Nephron (organoid): ENCODE results near the gene ZNF83.
A peak's percentile ranks its signal among the peaks of the same experiment; 100 is the strongest.
"Not testable (repeated sequence)": the region's sequence is repeated elsewhere in the genome, so short reads cannot be mapped to it uniquely, and the experiment has no call there.

ENCODE experiments used
- H3K27ac Mint-ChIP-seq, 3 experiments: 2 replicates each; pipeline ENCODE4 v1.8.0; 2020; ENCODE audit warnings: mixed read lengths in 3 of 3, mild to moderate bottlenecking in 2 of 3, moderate library complexity in 1 of 3
- H3K27me3 Mint-ChIP-seq: 2 replicates; pipeline ENCODE4 v1.8.0; 2021; ENCODE audit warnings: low read depth, mild to moderate bottlenecking, moderate library complexity, mixed read lengths
- H3K36me3 Mint-ChIP-seq: 2 replicates; pipeline ENCODE4 v1.8.0; 2020; ENCODE audit warnings: low read depth, mixed read lengths
- H3K4me1 Mint-ChIP-seq: 2 replicates; pipeline ENCODE4 v1.8.0; 2020; ENCODE audit warnings: mixed read lengths
- H3K4me3 Mint-ChIP-seq, 3 experiments: 2 replicates each; pipeline ENCODE4 v1.8.0; 2020; ENCODE audit warnings: mild to moderate bottlenecking in 3 of 3, mixed read lengths in 3 of 3, moderate library complexity in 2 of 3
- H3K9me3 Mint-ChIP-seq: 2 replicates; pipeline ENCODE4 v1.8.0; 2020; ENCODE audit warnings: mixed read lengths
- CTCF ChIP-seq, 3 experiments: fragments of 200-600 bp; sonication (generic); IDR thresholded peaks; one replicate each; pipeline ENCODE4 v1.5.0; 2021; ENCODE audit warnings: antibody characterized with exemption in 3 of 3; ENCODE audit not compliant: unreplicated experiment in 3 of 3

ZNF83 gene

GRCh38 chr19:52637718-52638585 lies at the start of gene ZNF83:
Gene ZNF83, minus strand, starts transcription at chr19:52638355.
- peaks cover 14% of the 10 kb centered on the region for H3K4me1 Mint-ChIP-seq
- peaks cover 10% of the 10 kb centered on the region for H3K27me3 Mint-ChIP-seq
- H3K27ac Mint-ChIP-seq, result peak within 1 kb of the TSS; percentile 94 to 99 (median 98)
- peak within 1 kb of the TSS; percentile 93 to 97 (median 96) for H3K4me3 Mint-ChIP-seq
- no peak for TF ChIP-seq CTCF (IDR thresholded peaks at IDR 0.05; ENCODE audit: unreplicated experiment in 3 of 3)
- H3K9me3 Mint-ChIP-seq, result no peaks in the 10 kb centered on the region
- peaks cover 7% of the 10 kb centered on the region for H3K36me3 Mint-ChIP-seq

- H3K27ac Mint-ChIP-seq, result no peak overlapping the region
- H3K27me3 Mint-ChIP-seq, result no peaks in the 10 kb centered on the region
- no peak for TF ChIP-seq CTCF (IDR thresholded peaks at IDR 0.05; ENCODE audit: unreplicated experiment in 3 of 3)
- H3K36me3 Mint-ChIP-seq, result peaks cover 32% of the 10 kb centered on the region
- peaks cover 36% of the 10 kb centered on the region for H3K4me1 Mint-ChIP-seq
- H3K9me3 Mint-ChIP-seq, result no peaks in the 10 kb centered on the region
- no peak overlapping the region for H3K4me3 Mint-ChIP-seq
These were observed 49.5 kb upstream of the ZNF83 start for GRCh38 chr19:52687684-52688083.

DNA sequence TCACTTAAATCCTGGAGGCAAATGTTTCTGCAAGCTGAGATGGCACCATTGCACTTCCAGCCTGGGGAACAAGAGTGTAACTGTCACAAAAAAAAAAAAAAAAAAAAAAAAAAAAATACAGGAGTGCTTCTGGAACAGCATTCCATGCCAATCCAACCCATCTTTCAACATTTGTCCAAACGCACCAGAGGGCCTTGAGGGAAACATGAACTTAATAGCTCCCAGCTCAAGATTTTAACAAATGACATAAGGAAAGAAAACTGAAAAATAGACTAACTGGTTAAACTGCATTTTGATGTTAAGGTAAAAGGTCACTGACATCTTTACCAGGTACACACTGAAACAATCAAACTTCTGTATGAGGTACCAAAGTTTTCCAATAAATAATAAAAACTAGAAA lies 47.7 kb upstream of the ZNF83 start:
- H3K4me3 Mint-ChIP-seq, result no peak overlapping the region
- no peak overlapping the region for H3K27ac Mint-ChIP-seq
- no peaks in the 10 kb centered on the region for H3K9me3 Mint-ChIP-seq
- H3K27me3 Mint-ChIP-seq, result no peaks in the 10 kb centered on the region
- H3K36me3 Mint-ChIP-seq, result peaks cover 43% of the 10 kb centered on the region
- TF ChIP-seq CTCF (IDR thresholded peaks at IDR 0.05; ENCODE audit: unreplicated experiment in 3 of 3), result no peak
- peaks cover 23% of the 10 kb centered on the region for H3K4me1 Mint-ChIP-seq

- not testable (repeated sequence) for H3K4me3 Mint-ChIP-seq, H3K4me1 Mint-ChIP-seq, H3K27me3 Mint-ChIP-seq, H3K9me3 Mint-ChIP-seq
- peaks cover 61% of the 10 kb centered on the region for H3K36me3 Mint-ChIP-seq
- peak overlapping the region in 2 of 3 experiments; percentile 24 to 40 for H3K27ac Mint-ChIP-seq
These were observed 43.1 kb upstream of the ZNF83 start for GRCh38 chr19:52681216-52681615.

- H3K27me3 Mint-ChIP-seq, result no peaks in the 10 kb centered on the region
- peaks cover 11% of the 10 kb centered on the region for H3K9me3 Mint-ChIP-seq
- H3K4me1 Mint-ChIP-seq, result no peaks in the 10 kb centered on the region
- peaks cover 67% of the 10 kb centered on the region for H3K36me3 Mint-ChIP-seq
- no peak for TF ChIP-seq CTCF (IDR thresholded peaks at IDR 0.05; ENCODE audit: unreplicated experiment in 3 of 3)
- H3K4me3 Mint-ChIP-seq, result no peak overlapping the region
- no peak overlapping the region for H3K27ac Mint-ChIP-seq
These were observed 41.4 kb upstream of the ZNF83 start for GRCh38 chr19:52679598-52679997.

- H3K4me1 Mint-ChIP-seq, H3K4me3 Mint-ChIP-seq, H3K27me3 Mint-ChIP-seq: not testable (repeated sequence)
- H3K27ac Mint-ChIP-seq, result peak overlapping the region in 1 of 3 experiments; percentile 9
- peaks cover 55% of the 10 kb centered on the region for H3K36me3 Mint-ChIP-seq
- H3K9me3 Mint-ChIP-seq, result peaks cover 12% of the 10 kb centered on the region
These were observed 37.1 kb upstream of the ZNF83 start for GRCh38 chr19:52675239-52675638.

- Mint-ChIP-seq H3K27me3 (no peaks in the 10 kb centered on the region), H3K4me1 (no peaks in the 10 kb centered on the region), H3K27ac (no peak overlapping the region), H3K36me3 (peaks cover 46% of the 10 kb centered on the region), H3K9me3 (peaks cover 12% of the 10 kb centered on the region), H3K4me3 (no peak overlapping the region)
- TF ChIP-seq CTCF (IDR thresholded peaks at IDR 0.05; ENCODE audit: unreplicated experiment in 3 of 3), result no peak
These were observed 34.9 kb upstream of the ZNF83 start for GRCh38 chr19:52673014-52673413.
